SKM-1 (cell line): ENCODE data around the gene TRIM68.

Source experiments
- DNase-seq: peaks from one replicate; lab custom pipeline; 2025; ENCODE audit not compliant: unreplicated experiment; lab: John Stamatoyannopoulos, UW

Gene TRIM68

DNA sequence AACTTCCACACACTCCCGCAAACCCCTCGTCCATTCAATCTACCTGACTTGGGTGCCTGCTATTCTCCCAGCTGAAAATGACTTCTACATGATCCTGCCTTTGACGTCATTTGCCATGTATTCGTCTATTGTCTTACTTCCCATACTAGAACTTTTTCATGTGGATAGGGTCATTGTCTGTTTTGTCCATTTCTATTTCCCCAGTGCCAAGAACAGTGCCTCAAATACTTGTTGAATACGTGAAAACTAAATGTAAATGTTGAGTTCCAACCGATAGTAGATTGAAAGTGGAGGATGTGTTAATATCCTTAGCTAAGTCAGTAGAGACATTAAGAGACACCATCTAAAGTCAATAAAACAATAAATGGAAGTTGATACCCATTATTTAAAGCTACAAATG, 935 bp downstream of the TRIM68 start:
- no peak for DNase-seq

DNA sequence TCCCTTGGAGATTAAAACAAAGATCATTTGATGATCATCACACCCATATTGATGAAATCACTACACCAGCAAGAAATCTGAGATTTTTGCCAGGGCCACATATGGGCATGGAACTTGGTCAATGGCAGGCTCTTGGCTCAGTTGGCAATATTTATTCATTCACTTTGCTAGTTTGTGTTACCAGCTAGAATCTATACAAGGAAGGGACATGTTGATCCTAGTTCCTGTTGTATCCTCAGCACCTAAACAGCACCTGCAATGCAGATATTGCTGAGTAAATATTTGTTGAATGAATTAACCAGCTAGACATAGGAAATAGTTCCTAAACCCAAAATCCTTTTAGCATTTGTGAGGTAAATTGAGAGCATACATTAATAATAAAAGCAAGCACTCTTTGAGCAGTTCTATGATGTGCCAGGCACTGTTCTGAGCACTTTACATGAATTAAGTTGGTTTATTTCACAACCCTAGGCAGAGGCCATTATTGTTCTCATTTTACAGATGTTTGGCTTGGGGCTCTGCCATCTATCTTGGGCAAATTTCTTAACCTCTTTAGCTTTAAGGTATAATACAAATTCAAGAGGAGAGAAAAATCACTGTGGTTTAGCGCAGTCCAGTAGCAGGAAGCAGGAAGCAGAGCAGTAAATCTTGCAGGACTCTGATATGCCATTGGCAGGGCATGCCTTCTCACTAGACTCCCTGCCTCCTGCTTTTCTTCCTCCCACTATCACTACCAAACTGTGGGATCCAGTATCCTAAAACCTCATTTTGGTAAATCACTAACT, 1.6 kb downstream of the TRIM68 start:
- no peak for DNase-seq

DNA sequence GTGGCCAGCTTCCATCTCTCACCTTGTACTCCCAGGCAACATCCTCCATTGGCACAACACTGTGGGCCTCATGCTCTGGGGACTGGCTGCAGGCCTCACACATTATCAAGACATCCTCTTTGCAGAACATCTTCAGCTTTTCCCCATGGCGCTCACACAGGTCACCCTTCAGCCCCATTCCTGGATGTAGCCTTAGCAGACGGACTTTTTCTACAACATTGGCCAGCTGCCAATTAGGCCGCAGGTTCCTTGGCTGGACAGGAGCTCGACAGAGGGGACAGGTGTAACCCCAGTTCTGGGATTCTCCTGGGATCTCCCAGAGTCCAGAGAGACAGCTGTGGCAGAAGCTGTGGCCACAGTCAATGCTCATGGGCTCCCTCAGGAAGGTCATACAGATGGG, 3.0 kb downstream of the TRIM68 start:
- DNase-seq, result no peak

DNA sequence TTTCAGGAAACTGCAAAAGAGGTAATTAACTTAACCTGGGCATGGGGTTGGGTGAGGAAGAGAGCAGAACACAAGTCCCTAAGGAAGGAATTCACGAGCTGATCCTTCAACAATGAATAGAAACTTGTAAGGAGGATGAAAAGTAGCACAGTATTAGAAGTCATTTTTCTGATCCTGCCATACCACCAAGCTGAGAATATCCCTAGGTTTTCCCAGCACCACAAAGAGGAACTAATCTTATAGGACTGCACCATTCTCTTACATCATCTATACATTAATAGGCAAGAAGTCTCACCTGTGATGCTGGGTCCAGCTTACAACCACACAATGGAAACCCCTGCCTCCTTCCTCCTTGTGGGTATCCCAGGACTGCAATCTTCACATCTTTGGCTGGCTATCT, 14.3 kb downstream of the TRIM68 start, which contains the start of gene OR52I1:
TSS of gene OR52I1 (plus strand) at position 301 of the 400 bp plus-strand sequence. CDS start at position 301, 0 bp downstream.
- DNase-seq, result no peak

DNA sequence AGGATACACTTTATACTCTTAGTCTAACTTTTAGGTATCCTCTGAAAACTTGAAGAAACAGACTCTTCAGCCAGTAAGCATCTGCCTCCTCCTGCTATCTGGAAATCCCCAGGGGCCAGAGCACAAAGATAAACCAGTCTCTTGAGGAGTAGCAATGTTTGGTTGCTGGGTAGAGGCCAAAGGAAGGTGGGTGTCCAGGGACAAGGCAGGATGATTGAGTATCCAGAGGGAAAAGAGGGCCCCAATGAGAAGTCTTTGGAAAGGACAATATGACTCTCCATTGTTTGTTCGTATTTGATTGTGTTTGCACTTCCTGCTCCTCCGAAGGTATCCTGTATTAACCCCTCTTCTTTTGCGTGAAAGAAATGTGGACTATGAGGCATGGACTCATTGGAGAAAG, 19.0 kb downstream of the TRIM68 start:
- no peak for DNase-seq

DNA sequence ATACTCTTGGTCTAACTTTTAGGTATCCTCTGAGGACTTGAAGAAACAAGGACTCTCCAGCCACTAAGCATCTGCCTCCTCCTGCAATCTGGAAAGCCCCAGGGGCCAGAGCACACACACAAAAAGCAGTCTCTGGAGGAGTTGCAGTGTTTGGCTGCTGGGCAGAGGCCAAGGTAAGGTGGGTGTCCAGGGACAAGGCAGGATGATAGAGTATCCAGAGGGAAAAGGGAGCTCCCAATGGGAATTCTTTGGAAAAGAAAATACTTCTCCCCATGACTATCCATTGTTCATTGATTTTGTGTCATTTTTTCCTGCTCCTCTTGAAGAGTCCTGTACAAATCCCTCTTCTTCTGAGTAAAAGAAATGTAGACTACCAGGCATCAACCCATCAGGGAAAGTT, 26.6 kb downstream of the TRIM68 start, which contains the start of gene OR52I2:
TSS of gene OR52I2 (plus strand) at position 301 of the 400 bp plus-strand sequence.
- no peak for DNase-seq

DNA sequence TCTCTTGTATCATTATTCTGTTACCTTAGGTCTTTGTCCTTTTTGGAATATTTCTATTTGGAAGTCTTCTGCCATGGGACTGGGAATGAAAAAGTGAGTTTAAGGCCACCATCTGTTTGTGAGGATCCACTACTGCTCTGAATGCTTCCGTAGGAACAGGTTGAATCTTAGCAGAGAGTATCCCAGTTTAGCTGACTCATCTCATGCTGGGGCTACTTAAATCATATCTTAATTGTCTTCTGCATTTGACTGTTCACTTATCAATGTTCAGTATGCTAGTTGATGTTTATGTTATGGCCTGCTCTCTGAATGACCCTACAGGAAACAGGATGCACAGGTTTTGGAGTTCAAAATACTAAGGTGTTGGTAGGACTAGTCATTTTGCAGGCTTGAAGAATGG, 27.9 kb downstream of the TRIM68 start:
- DNase-seq, result no peak

DNA sequence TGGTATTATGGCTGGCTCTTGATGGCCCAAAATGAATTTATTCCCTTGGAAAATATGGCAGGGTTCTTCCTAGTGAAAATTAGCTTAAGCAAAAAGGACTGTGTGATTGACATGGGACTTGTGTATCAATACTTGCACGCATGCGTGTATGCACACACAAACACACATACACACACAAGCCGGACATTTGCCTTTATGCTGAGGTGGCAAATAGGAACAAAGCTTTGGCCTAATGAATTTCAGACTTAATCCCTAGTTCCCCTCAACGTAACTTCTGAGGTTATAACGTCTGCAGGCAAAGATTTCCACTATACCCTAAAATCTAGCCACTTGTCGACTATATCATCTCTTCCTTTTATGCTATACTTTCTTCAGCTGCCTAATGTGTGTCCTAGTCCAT, 29.4 kb downstream of the TRIM68 start:
- DNase-seq, result no peak

DNA sequence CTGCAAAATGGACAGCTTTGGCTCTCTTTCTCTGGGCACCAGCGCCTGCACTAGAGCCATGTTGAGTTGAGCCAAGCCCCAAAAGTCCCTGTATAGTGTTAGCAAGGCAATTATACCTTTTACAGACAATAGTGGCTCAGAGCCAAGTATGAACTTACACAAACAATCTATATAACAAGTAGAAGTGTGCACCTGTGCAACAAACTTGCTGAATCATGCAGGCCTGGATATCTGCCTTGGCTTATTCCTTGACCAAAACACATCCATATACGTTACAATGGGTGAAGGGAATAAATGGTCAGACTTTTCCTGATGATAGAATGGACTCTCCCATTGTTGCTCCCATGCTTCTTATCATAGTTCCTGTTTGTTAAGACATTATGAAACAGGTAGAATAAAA, 30.3 kb downstream of the TRIM68 start:
- DNase-seq, result no peak

DNA sequence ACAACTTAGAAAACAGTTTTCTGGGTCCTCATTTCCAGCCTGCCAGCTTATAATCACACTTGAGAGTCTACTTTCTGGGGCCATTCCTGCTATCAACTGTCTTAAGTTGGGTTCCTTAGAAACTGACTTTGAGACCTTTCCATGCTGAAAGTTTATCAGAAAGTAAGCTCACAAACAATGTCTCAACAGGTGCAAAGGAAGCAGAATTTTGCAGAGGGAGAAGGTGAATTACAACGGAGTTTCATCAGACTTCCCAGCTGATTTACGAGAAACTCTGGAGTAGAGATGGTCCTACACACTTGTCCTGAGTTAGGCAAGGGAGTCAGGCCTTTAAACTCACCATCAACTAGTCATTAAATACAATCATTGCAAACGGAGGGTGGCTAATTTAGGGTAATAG, 31.2 kb downstream of the TRIM68 start:
- DNase-seq, result no peak

DNA sequence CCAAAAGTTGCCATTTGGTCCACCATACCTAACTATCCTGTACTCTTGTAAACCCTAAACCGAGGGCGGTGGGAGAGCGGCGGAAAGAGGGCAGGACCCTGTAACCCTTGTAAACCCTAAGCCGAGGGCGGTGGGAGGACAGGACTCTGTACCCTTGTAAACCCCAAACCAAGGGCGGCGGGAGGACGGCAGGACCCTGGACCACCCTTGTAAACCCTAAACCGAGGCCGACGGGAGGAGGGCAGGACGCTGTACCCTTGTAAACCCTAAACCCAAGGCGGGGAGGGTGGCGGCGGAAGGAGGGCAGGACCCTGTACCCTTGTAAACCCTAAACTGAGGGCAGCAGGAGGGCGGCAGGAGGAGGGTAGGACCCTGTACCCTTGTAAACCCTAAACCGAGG, 39.0 kb downstream of the TRIM68 start:
- no peak for DNase-seq

DNA sequence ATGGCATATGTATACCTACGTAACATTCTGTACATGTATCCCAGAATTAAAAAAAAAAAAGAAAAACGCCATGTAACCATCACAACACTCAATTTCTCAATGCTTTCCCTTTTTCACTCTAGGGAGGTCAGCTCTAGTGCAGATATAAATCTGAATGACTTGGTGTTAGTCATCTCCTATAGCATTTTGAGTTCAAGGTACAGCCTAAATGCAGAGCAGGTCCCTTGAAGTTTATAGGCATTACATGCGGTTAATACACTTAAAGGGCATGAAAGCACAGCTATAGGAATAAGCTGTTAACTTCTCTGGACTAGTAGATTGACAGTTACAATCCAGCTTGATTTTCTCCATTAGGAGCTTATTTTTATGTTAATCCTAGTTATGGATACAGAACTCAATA, 42.7 kb downstream of the TRIM68 start:
- DNase-seq, result no peak

DNA sequence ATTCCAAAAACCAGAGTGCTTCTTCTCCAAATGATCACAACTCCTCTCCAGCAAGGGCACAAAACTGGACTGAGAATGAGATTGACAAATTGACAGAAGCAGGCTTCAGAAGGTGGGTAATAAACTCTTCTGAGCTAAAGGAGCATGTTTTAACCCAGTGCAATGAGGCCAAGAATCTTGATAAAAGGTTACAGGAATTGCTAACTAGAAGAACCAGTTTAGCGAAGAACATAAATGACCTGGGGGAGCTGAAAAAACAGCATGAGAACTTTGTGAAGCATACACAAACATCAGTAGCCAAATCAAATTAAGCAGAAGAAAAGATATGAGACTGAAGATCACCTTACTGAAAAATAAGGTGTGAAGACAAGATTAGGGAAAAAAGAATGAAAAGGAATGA, 47.6 kb downstream of the TRIM68 start:
- no peak for DNase-seq

DNA sequence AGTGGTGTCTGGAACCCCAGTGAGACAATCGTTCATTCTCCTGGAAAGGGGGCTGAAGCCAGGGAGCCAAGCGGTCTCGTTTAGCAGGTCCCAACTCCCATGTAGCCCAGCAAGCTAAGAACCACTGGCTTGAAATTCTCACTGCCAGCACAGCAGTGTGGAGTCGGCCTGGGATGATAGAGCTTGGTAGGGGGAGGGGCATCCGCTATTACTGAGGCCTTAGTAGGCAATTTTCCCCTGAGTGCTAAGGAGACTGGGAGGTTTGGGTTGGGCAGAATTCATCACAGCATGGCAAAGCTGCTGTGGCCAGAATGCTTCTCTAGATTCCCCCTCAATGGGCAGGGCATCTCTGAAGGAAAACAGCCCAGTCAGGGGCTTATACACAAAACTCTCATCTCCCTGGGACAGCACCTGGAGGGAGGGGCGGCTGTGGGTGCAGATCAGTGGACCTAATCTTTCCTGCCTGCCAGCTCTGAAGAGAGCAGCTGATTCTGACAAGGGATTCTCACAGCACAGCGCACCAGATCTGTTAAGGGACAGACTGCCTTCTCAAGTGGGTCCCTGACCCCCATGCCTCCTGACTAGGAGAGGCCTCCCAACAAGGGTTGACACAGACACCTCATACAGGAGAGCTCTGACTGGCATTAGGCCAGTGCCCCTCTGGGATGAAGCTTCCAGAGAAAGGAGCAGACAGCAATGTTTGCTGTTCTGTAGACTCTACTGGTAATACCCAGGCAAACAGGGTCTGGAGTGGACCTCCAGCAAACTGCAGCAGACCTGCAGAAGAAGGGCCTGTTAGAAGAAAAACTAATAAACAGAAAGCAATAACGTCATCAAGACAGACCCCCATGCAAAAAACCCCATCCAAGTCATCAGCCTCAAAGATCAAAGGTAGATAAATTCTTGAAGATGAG, 48.2 kb downstream of the TRIM68 start:
- no peak for DNase-seq

DNA sequence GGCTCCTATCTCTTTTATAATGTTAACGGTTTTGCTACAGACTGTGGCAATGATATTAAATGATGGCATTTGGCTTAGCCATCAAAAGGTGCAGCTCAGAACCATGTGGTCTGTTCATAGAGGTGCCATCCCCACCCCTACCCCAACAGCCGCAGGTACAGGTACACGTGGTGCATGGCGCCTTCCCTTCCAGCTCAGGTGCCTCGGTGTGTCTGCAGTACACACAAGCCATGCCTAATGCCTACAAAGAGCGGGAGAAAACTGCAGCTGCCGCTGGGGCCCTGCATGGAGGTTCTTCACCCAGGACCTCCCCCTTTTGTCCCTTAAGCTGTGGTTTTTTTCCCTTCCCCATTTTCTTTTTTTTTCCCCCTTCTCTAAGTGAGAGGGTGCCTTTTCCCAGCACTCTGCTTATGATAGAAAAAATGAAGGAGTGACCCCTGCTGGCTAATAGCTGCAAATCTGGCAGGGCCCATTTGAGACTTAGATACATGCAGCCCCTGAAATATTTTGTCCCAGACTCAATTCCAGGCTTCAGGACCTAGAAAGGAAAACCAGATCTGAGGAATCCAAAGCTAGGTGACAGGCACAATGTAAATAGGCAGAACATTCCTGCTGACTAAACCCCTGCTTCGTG, 56.6 kb downstream of the TRIM68 start:
- DNase-seq, result no peak
